ENCODE results near the gene EPHA1. TPM values are rescaled to one million over a fixed set of nuclear protein-coding genes. Genes with fewer than 3 reads are reported as not detected.

The EPHA1 gene
- total and polyA plus RNA-seq, 5 donors from 2014 or later: 1.4 to 10.3 (median 5.0) TPM

Other genes starting within 250 kb of the EPHA1 start
- gene TAS2R39, start 225.4 kb downstream of the EPHA1 start, total RNA-seq: not detected
- not detected for gene TAS2R39, start 225.4 kb downstream of the EPHA1 start, polyA plus RNA-seq
- gene TAS2R40, start 186.8 kb downstream of the EPHA1 start, total RNA-seq: not detected
- gene TAS2R40, start 186.8 kb downstream of the EPHA1 start, polyA plus RNA-seq: not detected
- gene GSTK1, start 145.4 kb downstream of the EPHA1 start, total RNA-seq: 475 TPM
- 100 to 1,000 TPM; 589 to 845 (median 707) TPM for gene GSTK1, start 145.4 kb downstream of the EPHA1 start, polyA plus RNA-seq
- 0.91 TPM for gene TMEM139, start 123.9 kb downstream of the EPHA1 start, total RNA-seq
- gene TMEM139, start 123.9 kb downstream of the EPHA1 start, polyA plus RNA-seq: 1 to 10 TPM in 2 of 4 donors, under 1 TPM in 2; 0.75 to 1.3 (median 1.0) TPM
- gene CASP2, start 120.5 kb downstream of the EPHA1 start, total RNA-seq: 61.4 TPM
- gene CASP2, start 120.5 kb downstream of the EPHA1 start, polyA plus RNA-seq: 10 to 100 TPM; 20.5 to 27.1 (median 24.1) TPM
- not detected for gene CLCN1, start 92.7 kb downstream of the EPHA1 start, total RNA-seq
- under 1 TPM in 1 of 4 donors, not detected in 3; 0.05 TPM for gene CLCN1, start 92.7 kb downstream of the EPHA1 start, polyA plus RNA-seq
- gene FAM131B, start 46.1 kb downstream of the EPHA1 start, total RNA-seq: 0.27 TPM
- gene FAM131B, start 46.1 kb downstream of the EPHA1 start, polyA plus RNA-seq: under 1 TPM in 3 of 4 donors, not detected in 1; 0.14 to 0.36 (median 0.35) TPM
- gene ZYX, start 27.5 kb downstream of the EPHA1 start, total RNA-seq: 174 TPM
- gene ZYX, start 27.5 kb downstream of the EPHA1 start, polyA plus RNA-seq: 100 to 1,000 TPM in 1 of 4 donors, 10 to 100 TPM in 3; 81.1 to 105 (median 89.5) TPM
- 0.42 TPM for gene TAS2R60, start 34.6 kb upstream of the EPHA1 start, total RNA-seq
- gene TAS2R60, start 34.6 kb upstream of the EPHA1 start, polyA plus RNA-seq: under 1 TPM in 2 of 4 donors, not detected in 2; 0.19 to 0.20 TPM
- 0.59 TPM for gene TAS2R41, start 69.0 kb upstream of the EPHA1 start, total RNA-seq
- gene TAS2R41, start 69.0 kb upstream of the EPHA1 start, polyA plus RNA-seq: not detected
- gene CTAGE15, start 162.9 kb upstream of the EPHA1 start, total RNA-seq: 1.2 TPM
- gene CTAGE15, start 162.9 kb upstream of the EPHA1 start, polyA plus RNA-seq: under 1 TPM in 2 of 4 donors, not detected in 2; 0.14 to 0.18 TPM
- 41.3 TPM for gene TCAF2, start 212.1 kb upstream of the EPHA1 start, total RNA-seq
- gene TCAF2, start 212.1 kb upstream of the EPHA1 start, polyA plus RNA-seq: 10 to 100 TPM; 12.7 to 13.9 (median 12.9) TPM